SK-N-SH (cell line): ENCODE measurements around the gene ARHGAP4. TPM values are rescaled to one million over a fixed set of nuclear protein-coding genes. Genes with fewer than 3 reads are reported as not detected.

ENCODE experiments used
- CTCF ChIA-PET: fragments of 300-600, 350-600 bp; formaldehyde crosslinking; extraction: SDS; loops from one replicate; lab custom pipeline; 2021; lab: Yijun Ruan, JAX
- POLR2A ChIA-PET: fragments of 350-600 bp; sonication (Branson Sonifier 250); formaldehyde crosslinking; extraction: SDS; loops from one replicate; lab custom pipeline; 2020; ENCODE audit warnings: antibody characterized with exemption, inconsistent platforms; lab: Yijun Ruan, JAX
- DNase-seq: peaks from one replicate; pipeline ENCODE4 v3.0.0; 2012
- H2AFZ ChIP-seq: fragments of 200-600 bp; sonication (generic); 2 replicates; pipeline ENCODE4 v1.8.1; 2016; ENCODE audit warnings: antibody characterized with exemption, mild to moderate bottlenecking, low read depth
- H3F3A ChIP-seq: fragments of 200-600 bp; sonication (generic); replicated peaks from 2 replicates; pipeline ENCODE3; 2016; ENCODE audit warnings: antibody characterized with exemption, mild to moderate bottlenecking; ENCODE audit not compliant: insufficient read depth
- H3K27ac ChIP-seq, 2 experiments: fragments of 200-500 bp in 1 of 2; fragments of 200-600 bp in 1 of 2; sonication (Bioruptor generic) in 1 of 2; sonication (generic), shearing (Covaris generic) in 1 of 2; 2 replicates each; pipeline versions ENCODE4 v1.5.1 to v1.6.1; 2014 to 2016; ENCODE audit warnings: low read depth in 2 of 2, inconsistent platforms in 1 of 2, low read length in 1 of 2, mild to moderate bottlenecking in 1 of 2, mixed read lengths in 1 of 2
- H3K27me3 ChIP-seq: fragments of 200-600 bp; sonication (generic), shearing (Covaris generic); 2 replicates; pipeline ENCODE4 v1.6.1; 2016; ENCODE audit warnings: mixed run types; ENCODE audit not compliant: insufficient read depth
- H3K36me3 ChIP-seq, 2 experiments: fragments of 200-500 bp in 1 of 2; fragments of 200-600 bp in 1 of 2; sonication (Bioruptor generic) in 1 of 2; sonication (generic) in 1 of 2; replicated peaks in 1 of 2; 2 replicates each; pipeline versions ENCODE3 to v1.5.1; 2014 to 2016; ENCODE audit warnings: low read length in 1 of 2, mild to moderate bottlenecking in 1 of 2; ENCODE audit not compliant: insufficient read depth in 2 of 2, control insufficient read depth in 1 of 2
- H3K4me1 ChIP-seq, 2 experiments: fragments of 200-500 bp in 1 of 2; fragments of 200-600 bp in 1 of 2; sonication (Bioruptor generic) in 1 of 2; sonication (generic), shearing (Covaris generic) in 1 of 2; 2 replicates each; pipeline versions ENCODE4 v1.5.1 to v1.6.1; 2014 to 2016; ENCODE audit warnings: low read depth in 1 of 2, low read length in 1 of 2, mixed run types in 1 of 2; ENCODE audit not compliant: insufficient read depth in 2 of 2, control insufficient read depth in 1 of 2
- H3K4me2 ChIP-seq: fragments of 200-600 bp; sonication (generic), shearing (Covaris generic); 2 replicates; pipeline ENCODE4 v1.6.1; 2017; ENCODE audit warnings: mixed run types
- H3K4me3 ChIP-seq, 2 experiments: fragments of 200-500 bp in 1 of 2; fragments of 200-600 bp in 1 of 2; sonication (Bioruptor generic) in 1 of 2; sonication (generic), shearing (Covaris generic) in 1 of 2; 2 replicates each; pipeline versions ENCODE4 v1.5.1 to v1.8.1; 2014 to 2016; ENCODE audit warnings: low read depth in 2 of 2, inconsistent platforms in 1 of 2, low read length in 1 of 2, mild to moderate bottlenecking in 1 of 2, mixed read lengths in 1 of 2, moderate library complexity in 1 of 2
- H3K79me2 ChIP-seq: fragments of 200-600 bp; sonication (generic); 2 replicates; pipeline ENCODE4 v1.8.1; 2017; ENCODE audit warnings: mild to moderate bottlenecking; ENCODE audit not compliant: insufficient read depth
- H3K9ac ChIP-seq: fragments of 200-600 bp; sonication (generic); 2 replicates; pipeline ENCODE4 v1.6.1; 2017; ENCODE audit warnings: mixed run types
- H3K9me2 ChIP-seq: fragments of 200-600 bp; sonication (generic); 2 replicates; pipeline ENCODE4 v1.6.1; 2017; ENCODE audit warnings: mixed run types
- H3K9me3 ChIP-seq: fragments of 200-600 bp; sonication (generic); 2 replicates; pipeline ENCODE4 v1.6.1; 2017; ENCODE audit warnings: mixed run types, mild to moderate bottlenecking, moderate library complexity
- H4K20me1 ChIP-seq: fragments of 200-600 bp; sonication (generic); 2 replicates; pipeline ENCODE4 v1.6.1; 2017; ENCODE audit warnings: mild to moderate bottlenecking, mixed run types; ENCODE audit not compliant: insufficient read depth
- CHD2 ChIP-seq: fragments of 150-350 bp; IDR thresholded peaks from 2 replicates; pipeline ENCODE4 v1.6.1; 2018; ENCODE audit warnings: low read length; ENCODE audit not compliant: partially characterized antibody
- FOXJ3 ChIP-seq: sonication (generic); formaldehyde crosslinking; IDR thresholded peaks from 2 replicates; pipeline ENCODE4 v1.5.1; 2020; ENCODE audit warnings: mild to moderate bottlenecking, missing genetic modification reagents
- JUND ChIP-seq: IDR thresholded peaks from 2 replicates; pipeline ENCODE4 v1.4.0; 2012
- MXI1 ChIP-seq: IDR thresholded peaks from 2 replicates; pipeline ENCODE4 v1.6.1; 2012; ENCODE audit warnings: mild to moderate bottlenecking, low read depth, low read length, improper control_type of control experiment
- NFIC ChIP-seq: IDR thresholded peaks from 2 replicates; pipeline ENCODE4 v1.4.0; 2012; ENCODE audit warnings: borderline replicate concordance
- NRF1 ChIP-seq: IDR thresholded peaks from 2 replicates; pipeline ENCODE4 v1.6.1; 2012; ENCODE audit warnings: low read depth, mild to moderate bottlenecking, low read length
- SMC3 ChIP-seq: IDR thresholded peaks from 2 replicates; pipeline ENCODE4 v1.6.1; 2012; ENCODE audit warnings: low read depth, low read length, improper control_type of control experiment
- TEAD4 ChIP-seq: IDR thresholded peaks from 2 replicates; pipeline ENCODE4 v1.4.0; 2012; ENCODE audit warnings: mild to moderate bottlenecking, borderline replicate concordance; ENCODE audit not compliant: insufficient read depth
- WGBS: methylation state at CpG from one replicate; pipeline ENCODE4 v1.1.6; 2017; ENCODE audit warnings: low lambda C conversion rate; 5-methylcytosine and 5-hydroxymethylcytosine counted together
- polyA plus RNA-seq, 3 experiments: library from polyadenylated mRNA; depleted of rRNA; stranded (reverse); fragments of >200 nt; gene quantifications; 2 replicates each; pipeline ENCODE4 v1.2.3, GENCODE V29; 2012
- TF ChIP-seq, protein P1 (sequence below): fragments of 150-350 bp; IDR thresholded peaks from 2 replicates; pipeline ENCODE4 v1.6.1; 2017; ENCODE audit warnings: antibody characterized with exemption, low read length, low read depth, borderline replicate concordance
- TF ChIP-seq, protein P2 (sequence below): IDR thresholded peaks from 2 replicates; pipeline ENCODE4 v1.4.0; 2012; ENCODE audit warnings: low read depth, borderline replicate concordance
- TF ChIP-seq, protein P3 (sequence below): IDR thresholded peaks from 2 replicates; pipeline ENCODE4; 2012
- TF ChIP-seq, protein P4 (sequence below): IDR thresholded peaks from 2 replicates; pipeline ENCODE4 v1.4.0; 2012; ENCODE audit warnings: low read depth, borderline replicate concordance
- TF ChIP-seq, protein P5 (sequence below): fragments of 150-350 bp; IDR thresholded peaks from 2 replicates; pipeline ENCODE4 v1.6.1; 2016; ENCODE audit warnings: mild to moderate bottlenecking, low read depth, low read length

The ARHGAP4 gene
- polyA plus RNA-seq, 1 of the 3 experiments (the other 2 are of a cell fraction) = 1.6 TPM

DNA sequence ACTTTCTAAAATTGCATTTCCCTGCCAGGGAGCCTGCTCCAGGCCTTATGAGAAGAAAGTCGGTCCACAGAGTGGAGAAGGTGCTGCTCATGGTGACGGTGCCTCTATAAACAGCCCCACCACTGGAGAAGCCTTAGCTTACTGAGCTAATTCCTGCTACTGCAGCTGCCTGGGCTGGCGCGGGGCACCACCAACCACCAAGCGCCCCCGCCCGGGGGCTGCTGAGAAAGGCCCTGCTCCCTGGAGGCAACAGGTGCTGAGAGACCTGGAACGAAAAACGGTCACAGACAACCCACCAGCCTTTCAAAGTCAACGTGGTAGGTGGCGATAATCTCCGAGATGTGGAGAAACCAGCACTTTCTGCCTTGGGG, 42.7 kb upstream of the ARHGAP4 start:
- Histone ChIP-seq H3K4me3 (peak overlapping the region; percentile 90 to 98), H3K9ac (peak overlapping the region; percentile 98; the same call in 1 of the 2 replicates), H3K27me3 (no peaks in the 10 kb centered on the region), H2AFZ (no peak overlapping the region), H3K4me2 (peak overlapping the region; percentile 80), H3F3A (peaks cover 7% of the 10 kb centered on the region), H3K27ac (no peak overlapping the region; a peak in 1 of 4 replicates), H3K4me1 (peaks cover 16 to 42% of the 10 kb centered on the region in 2 experiments; a peak in 2 of 4 replicates), H3K9me3 (no peaks in the 10 kb centered on the region), H3K79me2 (peaks cover 78% of the 10 kb centered on the region), H3K9me2 (no peaks in the 10 kb centered on the region), H4K20me1 (peaks cover 62% of the 10 kb centered on the region), H3K36me3 (peaks cover 6 to 12% of the 10 kb centered on the region in 2 experiments)
- POLR2A ChIA-PET = no interaction called here
- WGBS = 43% methylated on average over 5 of the region's 12 CpGs
- TF ChIP-seq JUND (no peak), MXI1 (0 out of 2 replicates have a peak, but pooled peaks have one; percentile 11), SMC3 (no peak)
- TF ChIP-seq, protein P1, sequence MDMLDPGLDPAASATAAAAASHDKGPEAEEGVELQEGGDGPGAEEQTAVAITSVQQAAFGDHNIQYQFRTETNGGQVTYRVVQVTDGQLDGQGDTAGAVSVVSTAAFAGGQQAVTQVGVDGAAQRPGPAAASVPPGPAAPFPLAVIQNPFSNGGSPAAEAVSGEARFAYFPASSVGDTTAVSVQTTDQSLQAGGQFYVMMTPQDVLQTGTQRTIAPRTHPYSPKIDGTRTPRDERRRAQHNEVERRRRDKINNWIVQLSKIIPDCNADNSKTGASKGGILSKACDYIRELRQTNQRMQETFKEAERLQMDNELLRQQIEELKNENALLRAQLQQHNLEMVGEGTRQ = no peak
- CTCF ChIA-PET = interaction anchor here (0.6 to 11.6 kb wide), 8 partner anchors 11 to 404 kb away, joined by 3 to 179 read pairs (median 6); partner anchors contain the start of genes PLXNB3 and RENBP
- no peak for DNase-seq

DNA sequence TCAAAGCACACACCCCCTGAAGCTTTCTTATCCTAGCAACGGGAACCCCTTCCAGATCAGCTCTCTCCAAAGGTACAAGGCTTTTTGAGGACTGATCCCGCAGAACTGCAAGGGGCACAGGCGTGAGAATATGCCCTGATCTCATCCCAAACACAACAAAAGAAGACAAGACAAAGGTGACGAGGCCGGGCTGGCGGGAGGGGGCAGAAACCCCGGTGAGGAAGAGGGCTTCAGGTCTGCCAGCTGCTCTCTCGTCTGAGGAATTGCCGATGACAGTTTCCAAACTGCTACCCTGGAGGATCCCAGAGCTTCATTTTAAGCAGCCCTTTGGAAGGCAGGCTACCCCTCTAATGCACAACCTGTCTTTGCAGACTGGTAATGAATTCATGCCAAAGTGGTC, 42.2 kb upstream of the ARHGAP4 start:
- TF ChIP-seq SMC3 (no peak), CHD2 (no peak)
- TF ChIP-seq, all 33 proteins: peak for 0
- Histone ChIP-seq H4K20me1 (peaks cover 67% of the 10 kb centered on the region), H3K9me3 (no peaks in the 10 kb centered on the region), H3K4me1 (peaks cover 16 to 37% of the 10 kb centered on the region in 2 experiments; a peak in 2 of 4 replicates), H2AFZ (no peak overlapping the region), H3K79me2 (peaks cover 78% of the 10 kb centered on the region), H3F3A (peaks cover 6% of the 10 kb centered on the region), H3K9me2 (no peaks in the 10 kb centered on the region), H3K4me2 (peak overlapping the region; percentile 80), H3K9ac (peak overlapping the region; percentile 98; the same call in 1 of the 2 replicates), H3K36me3 (peaks cover 6 to 17% of the 10 kb centered on the region in 2 experiments), H3K27me3 (no peaks in the 10 kb centered on the region), H3K27ac (no peak overlapping the region), H3K4me3 (peak overlapping the region; percentile 90 to 98; a peak in 2 of 4 replicates)
- 81% methylated on average over 7 of the region's 9 CpGs for WGBS
- ChIA-PET POLR2A (no interaction called here), CTCF (interaction anchor here (0.6 to 11.6 kb wide), 7 partner anchors 10 to 405 kb away, joined by 3 to 179 read pairs (median 6); partner anchors contain the start of genes PLXNB3 and RENBP)
- no peak for DNase-seq

DNA sequence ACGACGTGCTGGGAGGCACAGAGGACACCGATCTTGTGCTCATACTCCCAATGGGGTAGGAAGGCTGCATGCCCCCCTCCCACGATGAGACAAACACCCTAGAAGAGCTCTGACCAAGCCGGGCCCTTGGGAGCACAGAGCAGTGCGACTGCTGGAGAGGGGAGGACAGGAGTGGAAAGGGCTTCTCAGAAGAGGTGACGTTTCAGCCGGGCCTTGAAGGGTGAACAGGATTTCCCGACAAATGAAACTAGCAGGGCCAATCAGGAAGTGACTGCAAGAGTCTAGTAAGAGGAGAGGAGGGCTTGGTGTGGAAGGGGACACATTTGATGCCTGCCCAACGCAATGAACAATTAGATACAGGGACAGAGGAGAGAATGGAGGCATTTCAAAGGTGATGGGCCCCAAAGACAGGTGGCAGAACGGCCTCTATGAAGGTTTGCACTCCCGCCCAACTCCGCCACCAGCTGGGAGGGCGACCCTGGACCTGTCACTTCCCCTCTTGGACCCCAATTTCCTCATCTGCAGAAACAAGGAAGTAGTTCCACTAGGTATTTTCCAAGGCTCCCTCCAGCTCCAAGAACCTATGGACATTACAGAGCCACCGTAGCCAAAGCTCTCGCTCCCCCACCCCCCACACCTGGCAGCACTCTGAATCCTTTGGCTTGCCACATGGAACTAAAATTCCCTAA, 41.6 kb upstream of the ARHGAP4 start:
- peaks cover 72% of the 10 kb centered on the region for H4K20me1 ChIP-seq
- H3K9me2 ChIP-seq = no peaks in the 10 kb centered on the region
- DNase-seq = no peak
- H3F3A ChIP-seq = no peaks in the 10 kb centered on the region
- peak overlapping the region; percentile 80; the same call in 1 of the 2 replicates for H3K4me2 ChIP-seq
- no peak overlapping the region for H3K9ac ChIP-seq
- H3K36me3 ChIP-seq = peaks cover 6 to 23% of the 10 kb centered on the region in 2 experiments
- H3K79me2 ChIP-seq = peaks cover 80% of the 10 kb centered on the region
- no peak overlapping the region for H2AFZ ChIP-seq
- WGBS = 89% methylated on average over 9 of the region's 16 CpGs
- ChIA-PET CTCF (interaction anchor here (0.6 to 11.6 kb wide), 8 partner anchors 10 to 349 kb away, joined by 3 to 179 read pairs (median 6); partner anchors contain the start of genes PLXNB3 and RENBP), POLR2A (no interaction called here)
- no peaks in the 10 kb centered on the region for H3K9me3 ChIP-seq
- H3K27me3 ChIP-seq = no peaks in the 10 kb centered on the region
- H3K27ac ChIP-seq = no peak overlapping the region; a peak in 1 of 4 replicates
- peaks cover 16 to 35% of the 10 kb centered on the region in 2 experiments; a peak in 2 of 4 replicates for H3K4me1 ChIP-seq
- no peak overlapping the region for H3K4me3 ChIP-seq
- TF ChIP-seq FOXJ3 = no peak
- TF ChIP-seq, protein P2, sequence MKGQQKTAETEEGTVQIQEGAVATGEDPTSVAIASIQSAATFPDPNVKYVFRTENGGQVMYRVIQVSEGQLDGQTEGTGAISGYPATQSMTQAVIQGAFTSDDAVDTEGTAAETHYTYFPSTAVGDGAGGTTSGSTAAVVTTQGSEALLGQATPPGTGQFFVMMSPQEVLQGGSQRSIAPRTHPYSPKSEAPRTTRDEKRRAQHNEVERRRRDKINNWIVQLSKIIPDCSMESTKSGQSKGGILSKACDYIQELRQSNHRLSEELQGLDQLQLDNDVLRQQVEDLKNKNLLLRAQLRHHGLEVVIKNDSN = no peak
- TF ChIP-seq NRF1 = no peak
- TF ChIP-seq, protein P3, sequence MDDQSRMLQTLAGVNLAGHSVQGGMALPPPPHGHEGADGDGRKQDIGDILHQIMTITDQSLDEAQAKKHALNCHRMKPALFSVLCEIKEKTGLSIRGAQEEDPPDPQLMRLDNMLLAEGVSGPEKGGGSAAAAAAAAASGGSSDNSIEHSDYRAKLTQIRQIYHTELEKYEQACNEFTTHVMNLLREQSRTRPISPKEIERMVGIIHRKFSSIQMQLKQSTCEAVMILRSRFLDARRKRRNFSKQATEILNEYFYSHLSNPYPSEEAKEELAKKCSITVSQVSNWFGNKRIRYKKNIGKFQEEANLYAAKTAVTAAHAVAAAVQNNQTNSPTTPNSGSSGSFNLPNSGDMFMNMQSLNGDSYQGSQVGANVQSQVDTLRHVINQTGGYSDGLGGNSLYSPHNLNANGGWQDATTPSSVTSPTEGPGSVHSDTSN = no peak
- no peak for TF ChIP-seq TEAD4
- TF ChIP-seq, protein P4, sequence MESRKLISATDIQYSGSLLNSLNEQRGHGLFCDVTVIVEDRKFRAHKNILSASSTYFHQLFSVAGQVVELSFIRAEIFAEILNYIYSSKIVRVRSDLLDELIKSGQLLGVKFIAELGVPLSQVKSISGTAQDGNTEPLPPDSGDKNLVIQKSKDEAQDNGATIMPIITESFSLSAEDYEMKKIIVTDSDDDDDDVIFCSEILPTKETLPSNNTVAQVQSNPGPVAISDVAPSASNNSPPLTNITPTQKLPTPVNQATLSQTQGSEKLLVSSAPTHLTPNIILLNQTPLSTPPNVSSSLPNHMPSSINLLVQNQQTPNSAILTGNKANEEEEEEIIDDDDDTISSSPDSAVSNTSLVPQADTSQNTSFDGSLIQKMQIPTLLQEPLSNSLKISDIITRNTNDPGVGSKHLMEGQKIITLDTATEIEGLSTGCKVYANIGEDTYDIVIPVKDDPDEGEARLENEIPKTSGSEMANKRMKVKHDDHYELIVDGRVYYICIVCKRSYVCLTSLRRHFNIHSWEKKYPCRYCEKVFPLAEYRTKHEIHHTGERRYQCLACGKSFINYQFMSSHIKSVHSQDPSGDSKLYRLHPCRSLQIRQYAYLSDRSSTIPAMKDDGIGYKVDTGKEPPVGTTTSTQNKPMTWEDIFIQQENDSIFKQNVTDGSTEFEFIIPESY = no peak
- TF ChIP-seq, protein P5, sequence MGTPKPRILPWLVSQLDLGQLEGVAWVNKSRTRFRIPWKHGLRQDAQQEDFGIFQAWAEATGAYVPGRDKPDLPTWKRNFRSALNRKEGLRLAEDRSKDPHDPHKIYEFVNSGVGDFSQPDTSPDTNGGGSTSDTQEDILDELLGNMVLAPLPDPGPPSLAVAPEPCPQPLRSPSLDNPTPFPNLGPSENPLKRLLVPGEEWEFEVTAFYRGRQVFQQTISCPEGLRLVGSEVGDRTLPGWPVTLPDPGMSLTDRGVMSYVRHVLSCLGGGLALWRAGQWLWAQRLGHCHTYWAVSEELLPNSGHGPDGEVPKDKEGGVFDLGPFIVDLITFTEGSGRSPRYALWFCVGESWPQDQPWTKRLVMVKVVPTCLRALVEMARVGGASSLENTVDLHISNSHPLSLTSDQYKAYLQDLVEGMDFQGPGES = no peak
- TF ChIP-seq NFIC = no peak
